Measurements from ENCODE around the gene LMOD1.
"Not testable (repeated sequence)": the region's sequence is repeated elsewhere in the genome, so short reads cannot be mapped to it uniquely, and the experiment has no call there.

LMOD1 gene
- 0 reads per million in 2 donors for total RNA-seq

DNA sequence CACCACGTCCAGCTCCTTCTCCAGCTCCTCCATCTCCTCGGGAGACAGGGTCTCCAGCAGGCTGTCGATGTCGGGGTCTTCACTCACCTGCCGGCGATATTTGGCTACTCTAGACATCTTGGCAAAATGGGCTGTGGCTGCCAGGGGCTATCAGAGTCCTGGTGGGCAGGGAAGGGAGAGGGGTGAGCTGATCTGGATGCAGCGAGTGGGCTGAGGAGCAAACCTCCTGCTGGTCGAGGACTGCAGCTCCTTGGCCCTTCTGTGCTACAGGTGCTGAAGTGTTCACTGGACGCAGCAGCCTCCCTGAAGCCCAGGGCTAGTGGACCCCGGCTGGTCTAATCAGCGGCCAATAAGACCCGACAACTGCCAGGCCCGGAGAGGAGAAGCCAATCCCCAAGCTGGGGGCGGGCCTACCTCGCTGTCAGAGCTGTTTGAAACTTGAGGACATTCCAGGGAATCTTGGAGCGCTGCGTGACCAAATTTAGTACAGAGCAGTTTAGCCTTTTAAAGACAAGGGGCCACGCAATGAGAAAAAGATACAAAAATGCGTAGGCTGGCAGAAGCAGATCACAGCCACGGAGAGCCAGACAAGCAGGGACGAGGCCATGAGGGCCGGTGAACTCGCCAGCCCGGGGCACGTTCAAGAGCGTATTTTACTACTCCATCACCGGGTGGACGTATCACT is at the start of gene LMOD1:
TSS of gene LMOD1 (minus strand) at position 325 of the 685 bp plus-strand sequence. CDS start at position 117, 208 bp downstream.
- no peak for DNase-seq

DNA sequence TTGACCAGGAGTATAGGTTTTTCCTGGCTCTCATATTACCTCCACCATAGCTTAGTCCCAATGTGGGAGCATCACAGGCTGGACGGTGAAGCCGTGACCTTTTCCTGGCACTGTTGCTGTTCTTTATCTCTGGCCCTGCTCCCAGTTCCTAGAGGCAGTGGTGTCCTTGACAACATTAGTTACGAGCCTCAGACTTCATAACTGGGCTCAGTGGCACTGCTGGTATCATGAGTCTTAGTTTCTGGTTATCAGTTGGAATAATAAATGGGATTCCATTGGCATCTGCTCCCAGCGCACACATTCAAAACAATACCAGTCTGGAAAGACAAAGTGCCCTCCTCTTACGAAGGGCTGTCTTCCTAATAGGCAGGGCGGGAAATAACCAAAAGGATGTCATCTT is 44.1 kb upstream of the LMOD1 start:
- DNase-seq: no peak

DNA sequence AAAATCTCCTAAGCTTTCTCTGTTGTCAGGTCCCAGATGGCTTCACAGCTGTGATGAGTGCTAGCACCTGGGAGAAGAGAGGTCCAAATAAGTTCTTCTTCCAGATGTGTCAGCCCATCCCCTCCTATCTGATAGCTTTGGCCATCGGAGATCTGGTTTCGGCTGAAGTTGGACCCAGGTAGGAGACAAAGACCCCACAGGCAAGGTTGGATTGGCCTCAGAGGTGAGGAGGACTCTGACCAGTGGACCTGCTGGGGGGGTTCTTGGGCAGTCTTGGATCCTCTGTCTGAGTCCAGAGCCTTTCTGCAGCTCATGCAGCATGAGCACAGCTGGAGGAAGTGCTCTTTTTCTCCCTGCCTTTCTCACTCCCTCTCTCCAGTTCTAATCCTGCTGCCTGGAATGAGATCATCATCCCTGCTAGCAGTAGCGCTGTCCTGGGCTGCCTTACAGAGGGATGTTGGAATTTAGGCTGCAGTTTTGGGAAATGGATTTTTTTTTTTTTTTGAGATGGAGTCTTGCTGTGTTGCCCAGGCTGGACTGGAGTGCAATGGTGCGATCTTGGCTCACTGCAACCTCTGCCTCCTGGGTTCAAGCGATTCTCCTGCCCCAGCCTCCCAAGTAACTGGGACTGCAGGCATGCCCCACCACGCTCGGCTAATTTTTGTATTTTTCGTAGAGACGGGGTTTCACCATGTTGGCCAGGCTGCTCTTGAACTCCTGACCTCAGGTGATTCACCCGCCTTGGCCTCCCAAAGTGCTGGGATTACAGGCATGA is 43.2 kb upstream of the LMOD1 start:
- no peak for DNase-seq

DNA sequence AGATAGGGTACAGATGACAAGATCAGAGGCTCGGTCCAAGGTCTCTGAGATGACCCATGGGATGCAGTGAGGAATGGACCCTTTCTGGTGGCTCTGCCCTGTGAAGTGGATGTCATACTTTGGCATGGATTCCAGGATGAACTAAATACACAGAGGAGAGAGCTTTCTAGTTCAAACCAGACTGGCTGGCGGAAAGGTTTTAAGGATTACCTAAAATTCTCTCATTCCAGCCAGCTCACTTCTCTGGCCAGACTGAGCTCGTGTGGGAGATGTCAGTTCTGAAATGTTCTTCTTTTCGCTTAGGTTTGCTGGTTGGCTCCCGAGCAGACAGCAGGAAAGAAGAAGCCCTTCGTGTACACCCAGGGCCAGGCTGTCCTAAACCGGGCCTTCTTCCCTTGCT is 42.3 kb upstream of the LMOD1 start:
- DNase-seq: no peak

DNA sequence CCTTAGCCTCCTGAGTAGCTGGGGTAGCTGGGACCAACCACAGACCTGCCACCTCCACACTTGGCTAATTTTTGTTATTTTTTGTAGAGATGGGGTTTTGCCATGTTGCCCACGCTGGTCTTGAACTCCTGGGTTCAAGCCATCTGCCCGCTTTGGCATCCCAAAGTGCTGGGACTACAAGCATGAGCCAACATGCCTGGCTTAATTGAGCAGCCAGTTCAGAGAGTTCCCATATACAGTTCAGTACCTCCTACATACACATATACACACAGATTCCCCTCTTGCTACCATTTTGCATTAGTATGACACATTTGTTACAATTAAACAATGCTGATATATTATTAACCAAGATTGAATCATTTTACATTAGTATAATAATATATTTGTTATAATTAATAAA is 39.0 kb upstream of the LMOD1 start:
- no peak for DNase-seq

DNA sequence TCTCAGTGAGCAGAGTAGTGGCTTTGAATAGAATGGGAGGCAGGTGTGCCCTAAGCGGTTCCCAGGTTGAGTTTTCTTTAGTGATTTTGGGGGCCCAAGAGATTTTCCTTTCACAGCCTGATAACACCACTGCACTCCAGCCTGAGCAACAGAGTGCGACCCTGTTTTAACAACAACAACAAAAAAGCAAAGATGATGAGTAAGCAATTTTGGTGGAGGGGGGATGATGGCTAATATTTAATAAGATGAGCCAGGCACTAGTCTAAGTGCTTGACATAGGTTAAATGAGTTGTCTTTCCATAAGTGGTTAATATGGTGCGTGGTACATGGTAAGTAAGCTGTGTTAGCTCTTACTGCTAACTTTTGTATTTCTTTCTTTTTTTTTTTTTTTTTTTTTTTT is 38.1 kb upstream of the LMOD1 start:
- no peak for DNase-seq

DNA sequence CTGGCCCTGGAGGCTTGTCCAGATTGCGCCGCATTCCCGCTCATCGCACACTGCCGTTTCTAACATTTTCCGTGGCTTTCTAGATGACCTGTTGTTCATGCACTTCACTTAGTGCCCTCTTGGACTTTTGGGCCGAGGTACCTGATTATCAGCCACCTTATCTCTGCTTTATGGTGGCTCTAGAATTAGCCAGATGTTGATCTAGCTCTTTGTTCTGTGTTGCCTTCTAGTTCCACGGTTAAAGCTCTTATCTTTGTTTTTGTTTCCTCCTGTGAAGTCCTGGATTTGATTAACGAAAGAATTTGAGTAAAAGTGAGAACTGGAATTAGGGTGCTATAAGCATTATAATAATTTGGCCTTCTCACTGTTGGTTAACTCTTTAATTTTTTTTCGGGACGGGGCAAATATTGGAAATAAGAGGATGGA is 37.0 kb upstream of the LMOD1 start:
- DNase-seq: no peak

DNA sequence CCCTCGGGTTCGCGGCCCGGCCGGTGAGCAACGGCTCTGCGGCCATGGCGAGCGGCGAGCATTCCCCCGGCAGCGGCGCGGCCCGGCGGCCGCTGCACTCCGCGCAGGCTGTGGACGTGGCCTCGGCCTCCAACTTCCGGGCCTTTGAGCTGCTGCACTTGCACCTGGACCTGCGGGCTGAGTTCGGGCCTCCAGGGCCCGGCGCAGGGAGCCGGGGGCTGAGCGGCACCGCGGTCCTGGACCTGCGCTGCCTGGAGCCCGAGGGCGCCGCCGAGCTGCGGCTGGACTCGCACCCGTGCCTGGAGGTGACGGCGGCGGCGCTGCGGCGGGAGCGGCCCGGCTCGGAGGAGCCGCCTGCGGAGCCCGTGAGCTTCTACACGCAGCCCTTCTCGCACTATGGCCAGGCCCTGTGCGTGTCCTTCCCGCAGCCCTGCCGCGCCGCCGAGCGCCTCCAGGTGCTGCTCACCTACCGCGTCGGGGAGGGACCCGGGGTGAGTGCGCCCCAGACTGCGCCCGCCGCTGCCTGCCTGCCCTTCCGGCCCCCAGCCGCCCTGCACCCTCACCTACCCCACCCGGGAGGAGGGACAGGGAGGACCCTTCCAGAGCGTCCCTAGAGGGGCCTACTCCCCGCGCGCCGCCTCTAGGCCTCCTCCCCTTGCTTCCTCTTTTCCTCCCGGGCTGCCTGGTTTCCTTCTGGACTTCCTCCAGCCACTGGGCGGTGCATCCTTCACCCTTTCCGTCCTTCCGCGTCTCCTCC is 36.5 kb upstream of the LMOD1 start, which contains the start of gene RNPEP:
TSS of gene RNPEP (plus strand) at position 26 of the 757 bp plus-strand sequence. CDS start at position 45, 19 bp downstream.
- DNase-seq: peak; percentile 47

DNA sequence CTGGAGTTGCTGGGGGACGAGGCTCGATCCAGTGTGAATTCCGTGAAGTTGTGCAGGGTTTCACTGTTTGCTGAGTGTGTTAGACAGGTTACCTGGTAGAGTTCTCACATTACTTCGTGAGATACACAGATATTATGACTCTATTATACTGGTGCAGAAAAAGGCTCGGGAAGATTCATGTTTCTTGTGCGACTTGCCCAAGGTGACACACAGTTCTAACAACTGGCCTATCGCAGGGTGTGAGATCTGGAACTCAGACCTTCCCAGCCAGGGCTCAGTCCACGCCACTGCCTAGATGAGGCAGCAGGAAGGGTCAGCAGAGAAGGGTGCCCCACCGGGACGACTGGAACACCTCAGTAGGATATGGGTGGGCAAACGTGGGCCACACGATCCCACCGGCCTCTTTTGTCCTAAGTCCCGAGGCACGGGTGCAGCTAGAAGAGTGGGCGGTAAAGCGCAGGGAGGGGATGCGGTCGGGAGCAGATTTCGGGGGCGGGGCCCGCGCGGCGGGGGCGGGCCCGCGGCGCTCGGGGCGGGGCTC is 35.8 kb upstream of the LMOD1 start:
- no peak for DNase-seq

DNA sequence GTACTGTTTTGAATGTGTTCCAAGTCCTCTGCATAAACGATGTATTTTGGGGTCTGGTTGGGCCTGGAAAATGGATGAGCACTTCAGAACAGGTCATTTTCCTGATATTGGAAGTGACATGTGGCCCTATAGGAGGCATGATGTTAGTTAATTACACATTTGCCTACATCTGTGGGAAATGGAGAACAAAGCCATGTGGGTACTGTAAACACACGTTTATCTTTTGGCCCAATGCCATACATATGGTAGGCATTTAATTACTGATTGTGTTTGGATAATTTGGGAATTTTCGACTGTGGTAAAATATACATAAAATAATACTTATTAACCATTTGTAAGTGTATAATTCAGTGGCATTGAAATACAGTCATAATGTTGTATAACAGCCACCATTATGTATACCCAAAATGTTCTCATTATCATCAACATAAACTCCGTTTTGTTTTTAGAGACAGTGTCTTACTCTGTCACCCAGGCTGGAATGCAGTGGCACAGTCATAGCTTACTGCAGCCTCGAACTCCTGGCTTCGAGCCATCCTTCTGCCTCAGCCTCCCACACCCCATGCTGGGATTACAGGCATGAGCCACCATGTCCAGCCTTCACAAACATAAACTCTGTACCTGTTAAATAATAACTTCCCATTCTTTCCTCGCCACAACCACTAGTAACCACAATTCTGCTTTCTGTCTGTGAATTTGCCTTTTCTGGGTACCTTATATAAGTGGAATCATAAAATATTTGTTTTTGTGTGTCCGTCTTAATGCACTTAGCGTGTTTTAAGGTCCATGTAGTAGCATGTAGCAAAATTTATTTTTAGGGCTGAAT is 24.2 kb upstream of the LMOD1 start:
- DNase-seq: no peak

DNA sequence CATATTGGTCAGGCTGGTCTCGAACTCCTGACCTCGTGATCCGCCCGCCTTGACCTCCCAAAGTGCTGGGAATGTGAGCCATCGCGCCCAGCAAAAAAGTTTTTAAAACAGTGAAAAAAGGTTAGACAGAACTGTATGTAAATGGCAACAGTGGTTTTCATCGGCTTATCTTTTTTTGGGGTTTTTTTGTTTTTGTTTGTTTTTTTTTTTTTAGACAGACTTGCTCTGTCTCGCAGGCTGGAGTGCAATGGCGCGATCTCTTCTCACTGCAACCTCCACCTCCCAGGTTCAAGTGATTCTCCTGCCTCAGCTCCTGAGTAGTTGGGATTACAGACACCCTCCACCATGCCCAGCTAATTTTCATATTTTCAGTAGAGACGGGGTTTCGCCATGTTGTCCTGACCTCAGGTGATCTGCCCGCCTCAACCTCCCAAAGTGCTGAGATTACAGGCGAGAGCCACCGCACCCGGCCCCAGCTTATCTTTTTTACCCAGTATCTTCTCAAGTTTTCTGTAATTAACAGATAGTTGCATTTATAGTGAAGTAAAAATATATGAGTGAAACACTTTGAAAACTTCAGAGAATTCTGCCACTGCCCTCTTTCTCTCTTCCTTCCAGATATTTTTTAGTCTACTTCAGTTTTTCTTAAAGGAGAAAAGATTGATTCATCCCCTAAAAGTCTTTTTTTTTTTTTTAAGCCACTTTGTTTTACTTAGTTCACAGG is 22.0 kb upstream of the LMOD1 start:
- no peak for DNase-seq

DNA sequence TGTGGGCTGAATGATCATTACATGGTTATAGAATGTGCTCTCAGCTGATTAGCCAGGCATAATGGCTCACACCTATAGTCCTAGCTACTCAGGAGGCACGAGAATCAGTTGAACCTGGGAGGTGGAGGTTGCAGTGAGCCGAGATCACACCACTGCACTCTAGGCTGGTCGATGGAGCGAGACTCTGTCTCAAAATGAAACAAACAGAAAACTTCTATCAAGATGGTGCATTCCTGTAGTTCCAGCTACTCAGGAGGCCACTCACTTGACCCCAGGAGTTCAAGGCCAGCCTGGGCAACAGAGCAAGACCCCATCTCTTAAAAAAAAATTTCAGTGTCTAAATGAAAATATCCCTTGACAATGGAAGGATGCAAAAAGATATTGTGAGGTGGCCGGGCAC is 19.8 kb upstream of the LMOD1 start:
- DNase-seq: no peak

DNA sequence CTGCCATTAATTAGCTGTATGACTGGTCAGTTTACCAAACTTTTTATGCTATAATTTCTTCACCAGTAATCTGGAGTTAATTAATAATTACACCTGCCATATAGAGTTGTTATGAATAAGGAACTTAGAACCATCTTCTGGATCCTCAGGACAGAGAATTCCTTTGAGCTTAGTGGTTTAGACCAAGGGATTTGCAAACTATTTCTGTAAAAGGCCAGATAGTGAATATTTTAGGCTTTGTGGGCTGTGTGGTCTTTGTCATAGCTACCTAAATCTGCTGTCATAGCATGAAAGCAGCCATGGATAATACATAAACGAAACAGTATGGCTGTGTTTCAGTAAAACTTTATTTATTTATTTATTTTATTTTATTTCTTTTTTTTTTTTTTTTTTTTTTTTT is 17.9 kb upstream of the LMOD1 start:
- DNase-seq: no peak

DNA sequence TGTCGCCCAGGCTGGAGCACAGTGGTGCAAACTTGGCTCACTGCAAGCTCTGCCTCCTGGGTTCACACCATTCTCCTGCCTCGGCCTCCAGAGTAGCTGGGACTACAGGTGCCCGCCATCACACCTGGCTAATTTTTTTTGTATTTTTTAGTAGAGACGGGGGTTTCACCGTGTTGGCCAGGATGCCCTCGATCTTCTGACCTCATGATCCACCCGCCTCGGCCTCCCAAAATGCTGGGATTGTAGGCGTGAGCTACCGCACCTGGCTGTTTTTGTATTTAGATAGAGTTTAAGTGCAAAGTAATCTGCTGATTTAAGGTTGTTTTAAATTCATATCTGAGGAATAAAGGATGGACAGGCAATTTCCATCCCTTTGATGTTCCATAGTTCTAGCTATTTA is 16.0 kb upstream of the LMOD1 start:
- not testable (repeated sequence) for DNase-seq

DNA sequence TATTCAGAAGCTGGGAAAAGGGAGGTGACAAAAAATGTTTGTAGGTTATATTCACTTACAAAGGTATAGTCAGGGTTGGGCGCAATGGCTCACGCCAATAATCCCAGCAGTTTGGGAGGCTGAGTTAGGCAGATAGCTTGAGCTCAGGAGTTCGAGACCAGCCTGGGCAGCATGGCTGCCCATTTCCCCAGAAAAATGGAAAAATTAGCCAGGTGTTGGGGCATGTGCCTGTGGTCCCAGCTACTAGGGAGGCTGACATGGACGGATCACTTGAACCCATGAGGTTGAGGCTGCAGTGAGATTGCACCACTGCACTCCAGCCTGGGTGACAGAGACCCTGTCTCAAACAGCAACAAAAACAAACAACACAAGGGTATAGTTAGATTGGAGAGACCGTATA is 12.0 kb upstream of the LMOD1 start:
- DNase-seq: no peak

DNA sequence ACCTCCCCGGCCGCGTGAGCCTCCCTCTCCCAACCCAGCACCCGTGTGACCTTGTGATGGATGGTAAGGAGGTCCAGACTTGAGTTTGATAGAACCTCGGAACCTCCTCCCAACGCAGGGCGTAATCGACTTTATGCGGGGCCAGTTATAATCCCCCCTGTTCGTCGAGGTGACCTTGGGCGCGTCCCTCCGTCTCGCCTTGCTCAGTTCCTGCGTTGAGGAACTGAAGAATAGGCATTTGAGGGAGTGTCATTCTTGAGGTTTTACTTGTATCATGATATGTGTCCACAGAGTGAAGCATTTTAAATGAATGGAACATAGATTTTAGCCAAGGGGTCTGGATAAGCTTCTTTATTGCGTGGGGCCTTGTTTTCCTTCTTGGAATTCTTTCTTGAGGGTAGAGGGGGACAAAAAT is 9.4 kb upstream of the LMOD1 start:
- no peak for DNase-seq

DNA sequence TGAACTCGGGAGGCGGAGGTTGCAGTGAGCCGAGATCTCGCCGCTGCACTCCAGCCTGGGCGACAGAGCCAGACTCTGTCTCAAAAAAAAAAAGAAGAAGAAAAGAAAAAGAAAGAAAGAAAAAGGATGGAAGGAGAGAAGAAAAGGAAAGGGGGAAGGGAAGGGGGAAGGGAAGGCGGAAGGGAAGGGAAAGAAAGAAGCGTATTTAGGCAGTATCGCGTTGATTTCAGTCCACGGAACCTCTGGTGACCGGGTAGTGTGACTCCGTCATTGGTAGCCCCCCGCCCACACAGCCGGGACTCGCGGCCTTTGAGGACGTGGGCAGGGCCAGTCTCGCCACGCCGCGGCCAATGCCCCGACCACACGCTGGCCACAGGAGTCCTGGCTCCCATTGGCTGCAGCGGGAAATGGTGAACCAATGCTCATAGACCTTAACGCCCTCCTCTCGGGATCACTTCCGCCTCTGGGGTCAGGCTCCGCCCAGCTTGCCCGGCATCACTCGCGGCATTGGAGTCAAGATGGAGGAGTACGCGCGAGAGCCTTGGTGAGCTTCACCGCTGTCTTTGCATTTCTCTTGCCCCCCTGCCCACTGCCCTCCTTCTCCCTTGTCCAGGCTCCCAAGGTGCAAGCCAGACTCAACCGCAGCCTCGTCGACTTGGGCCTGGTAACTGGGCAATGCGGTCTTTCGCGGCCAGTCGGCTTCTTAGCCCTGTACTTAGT is 8.8 kb upstream of the LMOD1 start, which contains the start of gene TIMM17A:
TSS of gene TIMM17A (plus strand) at position 495 of the 720 bp plus-strand sequence. CDS start at position 519, 24 bp downstream.
- peak; percentile 82 for DNase-seq

DNA sequence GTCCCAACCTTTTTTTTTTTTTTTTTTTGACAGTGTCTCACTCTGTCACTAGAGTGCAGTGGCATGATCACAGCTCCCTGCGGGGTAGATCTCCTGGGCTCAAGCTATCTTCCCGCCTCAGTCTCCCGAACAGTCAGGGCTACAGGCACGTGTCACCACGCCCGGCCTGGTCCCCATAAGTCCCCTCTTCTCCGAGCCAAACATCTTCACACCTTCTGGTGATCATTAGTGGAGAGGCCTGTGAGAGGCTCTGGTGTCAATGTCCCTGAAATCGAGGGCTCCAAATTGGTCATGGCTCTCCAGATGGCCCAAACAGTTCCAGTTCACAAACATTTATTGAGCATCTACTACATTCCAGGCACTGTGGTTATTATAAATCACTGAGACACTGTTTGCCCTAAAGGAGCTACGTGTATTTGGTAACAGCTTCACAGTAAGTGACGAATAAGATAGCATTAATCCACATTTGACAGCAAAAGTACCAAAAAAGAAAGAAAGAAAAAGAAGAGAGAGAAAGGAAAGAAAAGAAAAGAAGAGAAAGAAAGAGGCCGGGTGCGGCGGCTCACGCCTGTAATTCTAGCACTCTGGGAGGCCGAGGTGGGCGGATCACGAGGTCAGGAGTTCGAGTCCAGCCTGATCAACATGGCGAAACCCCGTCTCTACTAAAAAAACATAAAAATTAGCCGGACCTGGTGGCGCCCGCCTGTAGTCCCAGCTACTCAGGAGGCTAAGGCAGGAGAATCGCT is 8.1 kb upstream of the LMOD1 start:
- DNase-seq: no peak

DNA sequence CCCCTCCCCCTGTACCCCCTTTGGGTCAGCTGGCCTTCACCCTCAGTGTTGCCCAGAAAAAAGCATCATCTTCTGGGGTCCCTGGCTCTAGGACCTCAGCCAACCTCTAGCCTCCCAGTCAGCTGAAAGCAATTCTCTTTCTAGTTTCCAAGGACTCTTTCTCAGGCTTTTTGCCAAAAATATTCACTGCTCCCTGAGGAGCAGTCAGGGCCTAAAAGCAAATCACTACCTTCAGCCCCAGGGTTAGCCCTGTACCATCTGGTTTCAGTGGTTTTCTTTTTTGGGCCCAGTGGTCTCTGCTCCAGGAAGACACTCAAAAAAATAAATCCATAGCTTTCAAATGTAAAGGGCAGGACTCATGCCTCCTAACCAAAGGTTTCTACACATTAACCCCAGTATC is 3.1 kb upstream of the LMOD1 start:
- DNase-seq: no peak

DNA sequence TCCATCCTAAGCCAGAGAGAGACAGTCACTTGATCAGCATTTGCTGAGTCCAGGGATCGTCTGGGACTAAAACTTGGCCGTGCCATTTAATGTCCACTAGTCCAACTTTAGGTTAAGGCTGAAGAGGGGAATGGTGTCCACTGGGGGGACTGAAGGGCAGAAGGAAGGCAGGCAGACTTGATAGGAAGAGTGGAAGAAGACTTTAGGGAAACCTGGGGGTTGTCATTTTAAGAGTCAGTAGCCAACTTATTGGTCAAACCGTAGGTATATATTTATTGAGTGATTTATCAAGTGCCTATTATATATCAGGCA is 1.3 kb upstream of the LMOD1 start:
- DNase-seq: no peak
